ENCODE results near the gene KAT2B.

The KAT2B gene

GRCh38 chr3:20154078-20154477 lies 113.8 kb downstream of the KAT2B start:
- DNase-seq: no peak

- DNase-seq: no peak
These were observed 114.7 kb downstream of the KAT2B start for GRCh38 chr3:20154928-20155327.

- no peak for DNase-seq
These were observed 120.0 kb downstream of the KAT2B start for GRCh38 chr3:20160230-20160629.

GRCh38 chr3:20161714-20162113 lies 121.5 kb downstream of the KAT2B start:
- DNase-seq: no peak

- no peak for DNase-seq
These were observed 133.7 kb downstream of the KAT2B start for GRCh38 chr3:20173844-20174410.

- DNase-seq: no peak
These were observed 141.0 kb downstream of the KAT2B start for GRCh38 chr3:20181276-20181675.

GRCh38 chr3:20182206-20182605 lies 142.0 kb downstream of the KAT2B start:
- no peak for DNase-seq

GRCh38 chr3:20185331-20185678 lies 145.1 kb downstream of the KAT2B start:
- DNase-seq: peak; percentile 3

GRCh38 chr3:20185679-20186599 lies 145.7 kb downstream of the KAT2B start, which contains the start of gene SGO1:
SGO1 (minus strand) TSS chr3:20186206; CDS start chr3:20184027, 2,179 bp downstream.
- DNase-seq: peak; percentile 100

- no peak for DNase-seq
These were observed 146.4 kb downstream of the KAT2B start for GRCh38 chr3:20186600-20187004.

- no peak for DNase-seq
These were observed 150.7 kb downstream of the KAT2B start for GRCh38 chr3:20190991-20191390.

GRCh38 chr3:20194793-20195460 lies 154.7 kb downstream of the KAT2B start:
- no peak for DNase-seq

GRCh38 chr3:20197775-20198174 lies 157.5 kb downstream of the KAT2B start:
- no peak for DNase-seq

- DNase-seq: no peak
These were observed 160.9 kb downstream of the KAT2B start for GRCh38 chr3:20201143-20201542.
